ENCODE measurements around the gene TBL1Y.
"Not testable (repeated sequence)": the region's sequence is repeated elsewhere in the genome, so short reads cannot be mapped to it uniquely, and the experiment has no call there.

Gene TBL1Y

DNA sequence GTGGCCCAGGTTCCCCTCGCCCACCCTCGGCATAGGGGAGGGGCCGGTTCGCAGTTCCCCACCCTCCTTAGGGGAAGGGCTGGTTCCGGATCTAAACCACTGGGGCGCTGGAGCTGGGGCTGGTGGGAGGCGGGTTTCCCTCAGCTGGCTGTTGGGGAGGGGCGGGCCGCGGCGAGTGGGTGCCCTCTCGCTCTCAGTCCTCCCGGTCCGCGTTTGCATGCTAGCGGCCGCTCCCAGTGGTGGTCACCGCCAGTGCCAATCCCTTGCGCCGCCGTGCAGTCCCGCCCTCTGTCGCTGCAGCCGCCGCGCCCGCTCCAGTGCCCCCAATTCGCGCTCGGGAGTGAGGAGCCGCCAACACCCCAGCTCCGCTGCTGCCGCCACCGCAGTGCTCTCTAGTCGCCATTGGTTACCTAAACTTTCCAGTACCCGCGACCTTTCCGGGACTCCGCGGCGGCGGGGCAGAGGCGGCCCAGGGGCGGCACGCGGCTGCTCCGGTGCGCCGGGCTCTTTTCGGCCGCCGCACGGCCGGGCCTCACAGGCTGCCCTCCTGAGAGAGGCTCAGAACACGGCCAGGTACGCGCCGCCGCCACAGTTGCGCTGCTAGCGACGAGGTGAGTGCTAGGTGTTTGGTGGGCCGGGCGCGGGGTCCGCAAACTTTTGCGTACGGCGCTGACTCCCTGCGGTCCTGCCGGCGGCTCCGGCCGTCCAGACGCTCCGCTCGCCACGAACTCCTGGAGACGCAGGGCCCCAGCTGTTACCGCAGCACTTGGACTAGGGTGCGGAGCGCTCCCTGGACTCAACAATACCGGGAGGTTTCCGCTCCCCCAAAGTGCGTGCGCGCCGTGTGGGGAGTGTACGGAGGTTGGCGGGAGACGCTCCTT is at the start of gene TBL1Y:
Gene TBL1Y, plus strand, starts transcription at position 326 of the 881 bp plus-strand sequence. CDS start 114,388 bp downstream, outside the sequence.
- no peak for DNase-seq

DNA sequence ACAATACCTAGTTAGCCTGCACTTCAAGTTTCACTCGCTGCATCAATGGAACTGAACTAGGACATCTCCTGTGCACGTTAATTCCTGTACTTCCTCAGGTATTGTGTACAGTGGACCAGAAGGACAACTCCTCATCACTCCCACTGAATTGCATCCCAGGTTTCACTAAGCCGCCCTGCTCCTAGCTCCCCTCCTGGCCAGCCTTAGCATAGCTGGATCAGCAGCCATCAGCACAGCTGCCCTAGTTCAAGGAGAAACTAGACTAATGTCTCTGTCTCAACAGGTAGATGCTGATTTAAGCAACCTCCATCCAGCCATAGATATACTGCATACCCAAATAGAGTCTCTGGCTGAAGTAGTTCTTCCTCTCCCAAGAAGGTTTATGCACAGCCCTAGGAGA is 16.0 kb upstream of the TBL1Y start:
- DNase-seq = no peak

DNA sequence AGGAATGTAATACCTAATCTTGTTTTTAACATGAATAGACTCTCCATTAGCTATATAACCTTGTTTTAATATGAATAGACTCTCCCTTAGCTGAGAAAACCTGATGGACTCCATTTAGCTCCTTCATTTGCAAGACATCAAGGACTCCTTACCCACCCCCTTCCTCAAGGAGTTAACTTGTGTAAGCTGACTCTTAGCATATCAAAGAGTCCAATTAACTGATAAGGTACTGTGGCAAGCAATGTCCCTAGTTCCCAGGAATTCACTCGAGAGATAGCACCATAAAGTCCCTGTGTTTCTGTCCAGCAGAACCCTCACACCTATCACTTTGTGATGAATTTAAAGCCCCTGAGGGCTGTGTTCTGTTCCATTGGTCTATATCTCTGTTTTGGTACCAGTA is 15.3 kb upstream of the TBL1Y start:
- no peak for DNase-seq

DNA sequence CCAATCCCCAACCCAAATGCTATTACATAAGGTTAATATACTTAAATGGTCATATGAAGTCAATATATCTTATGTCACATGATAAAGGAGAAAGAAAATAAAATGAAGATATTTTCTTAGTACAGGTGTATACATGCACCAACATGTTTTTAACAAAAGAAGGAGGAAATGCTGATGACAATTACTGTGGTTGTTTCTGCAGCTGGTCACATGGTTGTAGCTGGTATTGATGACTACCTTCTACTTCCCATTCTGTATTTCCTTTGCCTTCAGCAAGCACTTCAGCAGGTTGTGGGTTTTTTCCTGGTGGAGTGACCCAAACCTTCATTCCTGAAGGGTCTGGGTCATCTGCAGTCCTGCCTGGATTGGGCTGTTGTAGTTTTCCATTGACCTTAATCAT is 8.4 kb upstream of the TBL1Y start:
- DNase-seq = not testable (repeated sequence)

DNA sequence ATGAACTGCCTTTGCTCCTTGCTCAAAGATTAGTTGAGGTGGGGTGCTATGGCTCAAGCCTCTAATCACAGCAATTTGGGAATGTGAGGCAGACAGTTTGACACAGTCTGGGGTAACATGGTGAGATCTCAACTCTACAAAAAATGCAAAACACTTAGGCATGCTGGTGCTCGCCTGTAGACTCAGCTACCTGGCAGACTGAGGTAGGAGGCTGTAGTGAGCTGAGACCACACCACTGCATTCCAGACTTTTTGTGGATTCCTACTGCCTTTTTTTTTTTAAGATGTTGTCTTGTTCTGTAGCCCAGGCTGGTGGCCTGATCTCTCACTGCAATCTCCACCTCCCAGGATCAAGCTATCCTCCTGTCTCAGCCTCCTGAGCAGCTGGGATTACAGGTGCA is 2.9 kb upstream of the TBL1Y start:
- DNase-seq = no peak

DNA sequence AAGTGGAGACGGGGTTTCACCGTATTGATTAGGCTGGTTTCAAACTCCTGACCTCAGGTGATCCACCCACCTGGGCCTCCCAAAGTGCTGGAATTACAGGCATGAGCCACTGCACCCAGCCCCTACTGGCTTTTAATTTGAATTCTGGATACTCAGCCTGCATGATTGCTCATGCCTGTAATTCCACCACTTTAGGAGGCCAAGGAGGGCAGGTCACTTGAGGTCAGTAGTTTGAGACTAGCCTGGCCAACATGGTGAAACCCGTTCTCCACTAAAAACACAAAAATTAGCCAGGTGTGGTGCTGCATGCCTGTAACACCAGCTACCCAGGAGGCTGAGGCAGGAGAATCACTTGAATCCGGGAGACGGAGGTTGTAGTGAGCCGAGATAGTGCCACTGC is 2.5 kb upstream of the TBL1Y start:
- DNase-seq = not testable (repeated sequence)

DNA sequence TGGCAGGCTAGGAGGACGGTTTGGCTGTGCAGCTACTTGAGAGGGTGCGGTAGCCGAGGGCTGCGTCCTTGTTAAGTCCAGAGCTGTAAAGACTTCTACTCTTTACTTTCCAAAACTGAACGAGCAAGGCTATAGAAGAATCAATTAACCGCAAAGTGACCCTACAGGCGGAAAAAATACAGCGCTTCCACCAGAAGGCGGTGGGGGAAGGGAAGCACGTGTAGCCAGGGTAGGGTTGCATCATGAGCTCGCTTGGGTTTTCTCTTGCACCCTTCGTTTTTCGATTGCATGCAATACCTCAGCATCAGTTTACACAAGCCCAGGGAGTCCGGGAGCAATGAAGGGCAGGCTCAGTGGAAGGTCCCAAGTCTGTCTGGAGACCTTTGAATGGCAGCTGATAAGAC is 1.4 kb upstream of the TBL1Y start:
- no peak for DNase-seq

DNA sequence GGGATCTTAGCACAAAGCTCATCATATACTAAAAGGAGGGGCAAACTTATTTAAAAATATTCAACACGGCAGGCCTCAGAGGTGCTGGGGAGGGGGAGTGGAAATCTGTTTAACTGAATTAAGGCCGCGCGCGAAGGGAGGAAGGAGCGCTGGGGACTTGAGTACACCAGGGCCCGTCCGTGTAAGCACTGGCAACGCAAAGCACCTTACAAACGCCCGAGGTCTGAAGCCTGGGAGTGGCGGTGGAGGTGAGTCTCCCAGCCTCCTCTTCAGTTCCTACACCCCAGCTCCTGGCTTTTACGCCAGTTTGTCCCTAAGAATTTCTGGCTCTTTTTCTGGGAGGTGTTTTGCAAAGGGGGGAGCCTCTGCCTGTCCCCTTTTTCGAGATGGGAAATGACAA is 641 bp upstream of the TBL1Y start:
- DNase-seq = no peak

DNA sequence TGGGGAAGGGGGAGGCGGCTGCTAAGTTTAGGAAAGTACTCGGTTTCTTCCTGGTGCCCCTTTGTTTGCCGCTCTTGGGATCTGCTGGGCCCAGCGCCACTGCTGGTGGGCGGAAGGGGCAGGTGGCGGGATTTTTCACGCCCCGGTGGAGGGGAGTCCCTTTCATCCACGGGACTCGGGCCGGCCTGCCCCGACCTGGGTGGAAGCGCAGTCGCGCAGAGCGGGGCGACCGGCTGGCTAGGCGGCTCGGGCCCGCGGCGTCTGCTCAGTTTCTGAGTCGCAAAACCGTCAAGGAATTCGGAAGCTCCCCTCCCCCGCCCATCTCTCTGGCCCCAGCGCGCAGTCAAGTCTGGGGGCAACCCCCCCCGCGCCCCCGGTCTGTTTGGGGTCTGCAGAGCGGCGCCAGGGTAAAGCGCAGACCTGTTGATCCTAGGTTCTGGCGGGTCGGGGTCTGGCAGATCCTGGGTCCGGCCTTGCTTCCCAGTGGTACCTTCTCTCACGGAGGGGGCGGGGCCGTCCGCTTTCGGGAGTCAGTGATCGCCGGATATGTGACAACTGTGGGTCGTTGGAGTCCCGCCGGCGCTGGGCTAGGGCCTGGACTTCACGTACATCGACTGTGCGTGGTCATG is 870 bp downstream of the TBL1Y start, which contains the start of gene AMELY:
Gene AMELY, minus strand, starts transcription at position 500 of the 629 bp plus-strand sequence. CDS start 39,144 bp downstream, outside the sequence.
- DNase-seq = no peak

DNA sequence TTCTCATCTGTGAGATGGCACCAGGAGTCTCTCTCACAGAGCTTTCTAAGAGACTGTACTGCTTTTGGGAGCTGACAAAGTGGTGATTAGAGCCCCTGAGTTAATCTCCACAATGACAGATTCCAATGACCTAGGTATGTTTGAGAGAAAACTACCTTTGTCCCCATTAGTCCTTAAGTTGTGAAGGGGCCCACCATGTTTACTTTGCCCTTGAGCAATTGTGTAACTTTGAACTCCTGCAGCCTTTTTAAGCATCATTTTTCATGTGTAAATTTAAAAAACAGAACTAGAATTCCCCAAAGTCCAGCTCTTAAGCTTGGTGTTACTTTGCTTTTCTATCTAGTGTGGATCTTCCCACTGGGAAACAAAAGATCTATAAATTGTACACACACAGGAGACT is 2.9 kb downstream of the TBL1Y start:
- DNase-seq = no peak

DNA sequence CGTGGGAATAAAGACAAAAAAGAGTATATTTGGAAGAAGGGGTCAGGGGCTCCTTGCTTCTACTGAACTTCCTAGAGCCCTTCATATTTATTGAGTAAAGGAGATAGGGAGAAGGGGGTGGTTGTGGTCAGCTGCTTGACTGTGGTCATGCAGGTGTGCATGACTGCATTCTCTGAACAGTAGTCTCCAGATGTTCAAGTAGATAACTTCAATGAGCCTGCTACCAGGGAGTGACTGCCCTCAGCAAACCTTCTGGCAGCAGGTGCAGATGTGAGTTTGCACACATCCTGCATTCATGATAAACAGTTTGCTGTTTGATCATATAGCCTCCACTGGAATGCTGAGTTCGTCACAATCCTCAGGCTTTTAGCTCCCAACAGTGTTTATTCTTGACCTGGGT is 10.6 kb downstream of the TBL1Y start:
- no peak for DNase-seq

DNA sequence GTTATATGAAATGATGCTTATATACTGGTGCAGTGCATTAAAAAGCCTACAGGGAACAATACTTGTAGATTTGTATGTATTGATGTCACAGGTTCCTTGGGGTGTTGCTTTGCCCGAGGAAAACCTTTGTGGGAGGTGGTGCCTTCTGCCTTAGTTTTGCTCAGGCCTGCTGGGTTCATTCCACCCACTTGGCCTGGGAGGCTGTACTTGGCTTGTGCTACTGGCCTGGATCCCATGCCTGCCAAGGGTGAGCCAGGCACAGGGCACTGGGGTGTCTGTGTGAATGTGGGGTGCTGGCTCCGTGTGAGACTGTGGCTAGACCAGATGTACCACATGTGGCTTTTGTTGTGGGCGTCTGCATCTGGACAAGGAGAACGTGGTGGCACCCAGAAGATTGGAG is 17.8 kb downstream of the TBL1Y start:
- no peak for DNase-seq

DNA sequence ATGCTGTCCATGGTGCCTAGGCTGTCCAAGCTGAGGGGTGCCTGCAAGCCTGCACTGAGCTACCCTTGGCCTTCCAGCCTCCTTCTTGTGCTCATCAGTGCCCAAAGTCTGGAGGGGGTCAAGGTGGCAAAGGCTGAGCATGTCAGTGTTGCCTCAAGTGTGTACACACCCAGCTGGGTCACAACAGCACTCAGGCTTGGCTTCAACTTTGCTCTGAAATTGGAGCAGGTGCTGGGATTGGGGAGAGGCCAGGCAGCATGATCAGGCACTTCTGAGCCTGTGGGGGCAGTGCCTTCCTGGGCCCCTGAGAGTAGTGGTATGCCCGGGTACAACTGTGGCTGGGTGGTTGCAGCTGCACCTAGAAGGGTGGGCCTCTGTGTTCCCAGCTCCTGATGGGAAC is 18.7 kb downstream of the TBL1Y start:
- DNase-seq = no peak

DNA sequence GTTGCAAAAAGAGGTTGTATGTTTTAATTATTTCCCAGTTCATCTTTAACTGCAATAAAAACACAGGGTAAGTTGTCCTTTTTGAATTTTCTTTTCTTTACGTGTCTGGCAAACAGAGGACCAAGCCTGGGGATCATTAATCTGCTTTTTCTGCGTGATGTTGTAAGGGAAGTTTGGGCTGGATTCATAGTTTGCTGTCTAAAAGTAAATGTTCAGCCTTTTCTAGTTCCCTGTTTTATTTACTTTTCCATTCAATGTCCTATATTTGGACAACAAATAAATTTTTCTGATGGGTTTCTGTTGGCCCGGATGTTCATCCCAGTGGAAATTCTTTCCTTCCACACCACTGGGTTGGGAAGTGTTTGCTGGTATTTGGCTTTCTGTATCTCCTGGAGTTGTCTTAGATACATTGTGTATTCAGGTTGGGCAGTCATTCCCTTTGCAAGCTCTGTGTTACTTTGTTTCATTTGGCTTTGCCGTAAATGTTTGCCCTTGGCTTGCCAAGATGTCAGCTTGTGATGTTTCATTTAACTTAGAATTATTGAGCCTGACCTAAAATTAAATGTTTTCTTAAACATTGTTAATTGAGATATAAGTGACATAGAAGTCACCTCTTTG is 21.4 kb downstream of the TBL1Y start:
- DNase-seq = no peak

DNA sequence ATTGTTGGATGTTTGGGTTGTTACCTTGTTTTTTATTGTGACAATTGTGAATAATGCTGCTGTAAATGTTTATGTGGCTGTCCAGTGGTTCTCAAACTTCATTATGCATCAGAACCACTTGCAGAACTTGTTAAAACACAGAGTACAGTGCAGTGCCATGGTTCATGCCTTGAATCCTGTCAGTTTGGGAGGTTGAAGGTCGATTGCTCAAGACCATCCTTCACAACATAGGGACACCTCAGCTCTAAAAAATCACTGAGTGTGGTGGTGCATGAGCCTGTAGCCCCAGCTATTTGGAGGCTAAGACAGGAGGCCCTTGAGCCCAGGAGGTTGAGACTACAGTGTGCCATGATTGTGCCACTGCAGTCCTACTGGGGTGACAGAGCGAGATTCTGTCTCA is 25.0 kb downstream of the TBL1Y start:
- DNase-seq = no peak

DNA sequence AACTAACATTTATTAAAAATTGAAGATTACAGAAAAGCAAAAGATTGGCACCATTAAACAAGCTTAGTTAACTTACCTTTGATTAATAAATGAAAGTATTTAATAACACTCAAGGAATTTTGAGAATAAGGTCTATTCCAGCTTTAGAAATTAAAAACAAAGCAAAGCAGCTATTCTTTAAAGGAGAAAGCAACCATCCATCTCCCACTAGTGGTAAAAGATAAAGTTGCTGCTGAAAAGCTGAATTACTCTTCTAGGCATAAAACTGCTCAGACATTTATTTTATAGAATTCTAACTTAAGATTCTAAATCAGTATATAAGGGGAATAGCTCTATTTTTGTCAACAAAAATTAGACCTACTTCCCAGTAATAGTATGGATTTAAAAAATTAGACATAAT is 37.2 kb downstream of the TBL1Y start:
- no peak for DNase-seq

DNA sequence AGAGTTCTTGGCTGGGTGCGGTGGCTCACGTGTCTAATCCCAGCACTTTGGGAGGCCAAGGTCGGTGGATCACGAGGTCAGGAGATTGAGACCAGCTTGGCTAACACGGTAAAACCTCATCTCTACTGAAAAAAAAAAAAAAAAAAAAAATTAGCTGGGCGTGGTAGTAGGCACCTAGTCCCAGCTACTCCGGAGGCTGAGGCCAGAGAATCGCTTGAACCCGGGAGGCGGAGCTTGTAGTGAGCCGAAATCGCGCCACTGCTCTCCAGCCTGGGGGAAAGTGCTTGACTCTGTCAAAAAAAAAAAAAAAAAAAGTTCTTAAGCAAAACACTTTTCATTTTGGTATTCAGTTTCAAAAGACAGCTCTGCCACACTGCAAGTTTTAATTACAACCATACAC is 37.9 kb downstream of the TBL1Y start:
- no peak for DNase-seq

DNA sequence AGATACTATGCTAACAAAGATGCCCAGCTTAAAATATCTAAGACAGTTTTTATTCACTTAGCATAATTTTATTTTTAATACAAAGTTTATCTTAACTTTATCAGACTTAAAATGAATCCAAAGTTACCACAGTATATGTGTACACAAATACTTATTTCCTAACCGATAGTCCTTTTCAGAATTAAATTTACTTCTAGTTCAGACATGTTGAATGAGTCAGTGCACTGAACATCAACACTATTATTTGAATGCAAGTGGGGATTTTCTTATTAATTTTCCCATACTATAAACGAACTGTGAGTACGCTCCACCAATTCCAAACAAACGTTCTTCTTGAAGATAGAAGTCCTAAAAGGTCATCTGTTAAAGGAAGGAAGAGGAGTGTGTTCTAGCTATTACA is 39.5 kb downstream of the TBL1Y start:
- DNase-seq = no peak

DNA sequence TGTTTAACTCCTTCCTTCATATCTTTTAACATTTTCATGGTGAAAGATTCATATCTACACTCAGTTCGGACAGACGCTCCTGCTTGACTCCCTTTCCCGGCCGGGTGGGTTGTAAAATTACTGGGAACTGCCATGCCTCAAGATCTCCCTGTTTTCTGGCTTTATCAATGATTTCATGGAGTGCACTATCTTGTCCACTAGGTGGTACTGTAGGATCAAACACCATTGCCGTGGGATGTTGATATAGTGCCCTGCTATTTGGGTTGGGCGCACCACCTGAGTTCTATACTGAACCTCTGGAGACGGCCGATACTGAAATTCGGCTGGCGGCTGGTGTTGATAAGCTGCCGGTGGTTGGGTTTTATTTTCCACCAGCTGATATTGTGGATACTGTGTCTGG is 54.2 kb downstream of the TBL1Y start:
- DNase-seq = no peak

DNA sequence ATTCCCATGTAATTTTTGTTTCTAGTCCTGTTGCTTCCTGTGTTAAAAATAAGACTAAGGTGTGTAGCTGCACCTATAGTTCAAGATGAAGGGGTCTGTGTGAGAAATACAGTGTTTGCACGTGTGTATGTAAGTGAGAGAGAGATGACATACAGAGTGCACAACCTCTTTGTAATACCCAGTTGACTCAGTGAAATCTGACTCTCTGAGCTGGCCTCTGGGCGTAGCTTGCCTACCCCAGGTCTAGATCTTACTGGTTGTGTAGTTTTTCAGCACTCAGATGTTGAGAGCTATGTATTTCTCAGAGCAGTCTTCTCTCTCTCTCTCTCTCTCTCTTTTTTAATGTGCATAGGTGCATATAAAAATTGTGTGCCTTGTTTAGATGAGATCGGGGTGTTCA is 56.0 kb downstream of the TBL1Y start:
- no peak for DNase-seq

DNA sequence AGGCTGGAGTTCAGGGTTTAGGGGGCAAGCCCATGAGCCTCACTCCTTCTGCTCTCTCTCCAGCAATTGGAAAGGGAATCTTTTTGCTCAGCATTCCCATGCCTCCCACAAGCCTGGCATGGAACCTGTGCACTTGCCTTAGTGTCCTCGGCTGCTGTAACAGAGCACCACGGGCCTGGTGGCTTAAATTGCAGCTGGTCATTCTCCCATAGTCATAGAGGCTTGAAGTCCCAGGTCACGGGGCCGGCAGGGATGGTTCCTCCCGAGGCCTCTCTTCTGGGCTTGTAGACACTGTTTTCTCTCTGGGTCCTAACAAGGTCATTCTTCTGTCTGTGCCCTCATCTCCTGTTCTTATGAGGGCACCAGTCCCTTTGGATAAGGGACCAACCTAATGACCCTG is 57.2 kb downstream of the TBL1Y start:
- DNase-seq = no peak

DNA sequence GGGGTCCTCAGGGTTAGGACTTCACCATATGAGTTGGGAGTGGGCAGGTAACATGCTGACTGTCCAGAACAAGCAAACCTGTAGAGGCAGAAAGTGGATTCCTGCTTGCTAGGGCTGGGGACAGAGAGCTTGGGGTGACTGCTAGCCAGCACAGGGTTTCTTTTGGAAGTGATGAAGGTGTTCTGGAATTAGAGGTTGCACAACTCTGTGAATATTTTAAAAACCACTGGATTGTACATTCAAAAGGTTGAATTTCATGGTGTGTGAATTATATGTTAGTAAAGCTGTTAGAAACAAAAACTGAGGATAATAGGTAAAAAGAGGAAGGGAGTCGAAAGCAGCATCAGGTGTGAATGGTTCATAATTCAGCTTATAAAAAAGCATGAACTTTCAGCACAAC is 57.7 kb downstream of the TBL1Y start:
- no peak for DNase-seq

DNA sequence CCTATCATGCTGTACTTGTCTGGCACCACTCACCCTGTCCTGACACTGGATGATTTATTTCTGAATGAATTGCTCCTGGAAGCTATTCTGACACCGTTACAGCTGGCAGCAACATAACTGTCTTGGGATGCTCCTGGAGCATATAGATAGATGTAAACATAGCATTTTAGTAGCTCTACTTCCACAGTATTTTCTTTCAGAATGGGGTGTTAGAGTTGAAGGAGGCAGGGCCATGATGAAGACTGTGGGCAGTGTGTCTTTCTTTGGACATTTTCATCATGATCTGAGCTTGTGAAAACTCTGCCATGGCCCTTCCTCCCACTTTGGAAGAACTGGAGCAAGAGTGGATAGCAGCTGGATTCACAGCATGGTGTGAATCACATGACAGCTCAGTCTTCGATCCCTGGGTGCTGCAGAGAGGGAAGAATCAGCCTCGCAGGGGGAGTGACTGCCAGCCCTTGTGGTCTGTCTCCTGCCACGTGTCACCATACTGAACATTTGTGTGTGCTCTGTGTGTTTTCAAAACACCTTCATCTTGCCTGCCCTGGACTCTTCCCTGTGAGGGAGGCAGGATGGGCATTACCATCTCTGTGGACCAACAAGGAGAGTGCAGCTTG is 61.9 kb downstream of the TBL1Y start:
- no peak for DNase-seq

DNA sequence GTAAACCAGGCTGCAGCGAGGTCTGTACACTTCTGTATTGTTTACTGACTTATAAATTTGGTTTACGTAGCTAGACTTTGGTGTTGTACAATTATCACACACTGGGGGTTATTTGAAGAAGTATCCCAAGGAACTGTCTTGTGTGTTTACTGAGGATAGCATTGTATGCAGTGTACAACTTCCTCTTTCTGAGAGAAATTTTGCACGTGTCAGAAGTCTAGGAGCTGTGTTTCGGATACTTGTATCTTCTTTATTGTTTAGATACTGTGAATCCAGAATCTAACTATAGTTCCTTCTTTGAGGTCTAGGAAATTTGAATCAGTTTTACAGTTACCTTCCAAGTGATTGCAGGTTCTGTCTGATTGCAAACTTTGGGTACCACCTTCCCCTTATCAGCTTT is 64.5 kb downstream of the TBL1Y start:
- DNase-seq = no peak

All from stimulated activated CD4-positive, alpha-beta T cell treated with anti-CD3 and anti-CD28 coated beads, Interleukin-4, amount 100 ng/mL, for 1 hour (primary cell).